Suprapubic skin (tissue), 4 donors: ENCODE results near the gene PGM3.

Experiments
- EP300 ChIP-seq: sonication (generic); formaldehyde crosslinking; IDR thresholded peaks from one replicate; pipeline ENCODE4 v1.6.1; 2017; ENCODE audit warnings: antibody characterized with exemption
- POLR2AphosphoS5 ChIP-seq, 3 donors: sonication (generic); formaldehyde crosslinking; IDR thresholded peaks; one replicate each; pipeline ENCODE4 v1.6.1; 2017; ENCODE audit warnings: antibody characterized with exemption in 3 of 3
- TF ChIP-seq, protein P1 (sequence below), 2 donors: fragments of 200-600 bp in 1 of 2; fragments of 450-650 bp in 1 of 2; sonication (generic) in 1 of 2; IDR thresholded peaks; one replicate each; pipeline ENCODE4 v1.5.1; 2016 to 2019; ENCODE audit warnings: antibody characterized with exemption in 2 of 2, mild to moderate bottlenecking in 1 of 2, moderate library complexity in 1 of 2

- TF ChIP-seq, protein P1, sequence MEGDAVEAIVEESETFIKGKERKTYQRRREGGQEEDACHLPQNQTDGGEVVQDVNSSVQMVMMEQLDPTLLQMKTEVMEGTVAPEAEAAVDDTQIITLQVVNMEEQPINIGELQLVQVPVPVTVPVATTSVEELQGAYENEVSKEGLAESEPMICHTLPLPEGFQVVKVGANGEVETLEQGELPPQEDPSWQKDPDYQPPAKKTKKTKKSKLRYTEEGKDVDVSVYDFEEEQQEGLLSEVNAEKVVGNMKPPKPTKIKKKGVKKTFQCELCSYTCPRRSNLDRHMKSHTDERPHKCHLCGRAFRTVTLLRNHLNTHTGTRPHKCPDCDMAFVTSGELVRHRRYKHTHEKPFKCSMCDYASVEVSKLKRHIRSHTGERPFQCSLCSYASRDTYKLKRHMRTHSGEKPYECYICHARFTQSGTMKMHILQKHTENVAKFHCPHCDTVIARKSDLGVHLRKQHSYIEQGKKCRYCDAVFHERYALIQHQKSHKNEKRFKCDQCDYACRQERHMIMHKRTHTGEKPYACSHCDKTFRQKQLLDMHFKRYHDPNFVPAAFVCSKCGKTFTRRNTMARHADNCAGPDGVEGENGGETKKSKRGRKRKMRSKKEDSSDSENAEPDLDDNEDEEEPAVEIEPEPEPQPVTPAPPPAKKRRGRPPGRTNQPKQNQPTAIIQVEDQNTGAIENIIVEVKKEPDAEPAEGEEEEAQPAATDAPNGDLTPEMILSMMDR (IDR thresholded peaks at IDR 0.05): no peak
- TF ChIP-seq POLR2AphosphoS5 (IDR thresholded peaks at IDR 0.05): no peak
- no peak for TF ChIP-seq EP300
These were observed 12.6 kb downstream of the PGM3 start for GRCh38 chr6:83180426-83180950.
